ENCODE results near the gene LDHD. TPM values are rescaled to one million over a fixed set of nuclear protein-coding genes. Genes with fewer than 3 reads are reported as not detected.
A peak's percentile ranks its signal among the peaks of the same experiment; 100 is the strongest.

Gene LDHD
- total and polyA plus RNA-seq, 9 of the 15 experiments (the other 6 are each of a cell fraction or from before 2014, with no cell fraction given), result 0.19 to 0.86 (median 0.54) TPM; not detected in 3

GRCh38 chr16:75148311-75149195 is 32.0 kb upstream of the LDHD start, which contains the start of gene ZFP1 (continued):
- no peak for TF ChIP-seq SMARCB1 (IDR thresholded peaks at IDR 0.05; ENCODE audit: insufficient read length, low read depth)
- TF ChIP-seq STAG1 (CRISPR knock-in tag; IDR thresholded peaks at IDR 0.05; ENCODE audit: borderline replicate concordance), result no peak
- no peak for TF ChIP-seq TCF7 (IDR thresholded peaks at IDR 0.05; ENCODE audit: borderline replicate concordance)
- TF ChIP-seq GTF2B (IDR thresholded peaks at IDR 0.05; ENCODE audit: extremely low read depth, insufficient read length), result no peak
- no peak for TF ChIP-seq ZFP1 (CRISPR knock-in tag; IDR thresholded peaks at IDR 0.05)
- TF ChIP-seq ZNF253 (CRISPR knock-in tag; conservative IDR thresholded peaks at IDR 0.05), result no peak
- TF ChIP-seq FOXJ2 (tag; IDR thresholded peaks at IDR 0.05), result no peak
- TF ChIP-seq RBBP5 (IDR thresholded peaks at IDR 0.05; ENCODE audit: borderline replicate concordance, insufficient read depth, low read length, poor library complexity, severe bottlenecking), result peak; percentile 84
- TF ChIP-seq ARID4B (CRISPR knock-in tag; IDR thresholded peaks at IDR 0.05), result peak; percentile 47; the same call in 1 of the 2 replicates
- TF ChIP-seq SIX5 (IDR thresholded peaks at IDR 0.05; ENCODE audit: borderline replicate concordance in 1 of 2, insufficient read depth in 1 of 2, low read depth in 1 of 2, low read length in 2 of 2), result peak; percentile 70 to 73; a peak in 3 of 4 replicates
- TF ChIP-seq ZNF124 (CRISPR knock-in tag; IDR thresholded peaks at IDR 0.05), result no peak
- TF ChIP-seq CCNT2 (IDR thresholded peaks at IDR 0.05; ENCODE audit: borderline replicate concordance, extremely low read depth, insufficient read length, low read depth, low read length), result peak; percentile 78
- TF ChIP-seq ZNF143 (CRISPR knock-in tag; IDR thresholded peaks at IDR 0.05), result peak; percentile 93
- TF ChIP-seq CHD4 (IDR thresholded peaks at IDR 0.05; ENCODE audit: insufficient read depth, insufficient replicate concordance, low read depth, low read length, poor library complexity, severe bottlenecking), result no peak
- TF ChIP-seq TCF7L2 (IDR thresholded peaks at IDR 0.05; ENCODE audit: low read depth, low read length), result no peak
- TF ChIP-seq HNRNPH1 (optimal IDR thresholded peaks at IDR 0.05; ENCODE audit: low read depth, low read length), result no peak
- no peak for TF ChIP-seq ZFP36 (IDR thresholded peaks at IDR 0.05; ENCODE audit: low read depth, low read length, partially characterized antibody)
- 0 out of 2 replicates have a peak, but pooled peaks have one; percentile 65 for TF ChIP-seq ZBTB1 (CRISPR knock-in tag; IDR thresholded peaks at IDR 0.05; ENCODE audit: borderline replicate concordance, low read depth)
- peak in 1 of 2 experiments; percentile 46; a peak in 2 of 4 replicates for TF ChIP-seq TRIM24 (IDR thresholded peaks at IDR 0.05)
- no peak for TF ChIP-seq RFX7 (CRISPR knock-in tag; IDR thresholded peaks at IDR 0.05)
